Mesendoderm (in vitro differentiated cells): ENCODE measurements around the gene TMEM190.

Experiments used
- DNase-seq: peaks from one replicate; pipeline ENCODE4 v3.0.0; 2013
- H2AK5ac ChIP-seq: 2 replicates; pipeline ENCODE4 v1.6.1; 2013; ENCODE audit warnings: low read length, inconsistent platforms
- H2BK120ac ChIP-seq: 2 replicates; pipeline ENCODE4 v1.6.1; 2013; ENCODE audit warnings: low read depth, mild to moderate bottlenecking, low read length, moderate library complexity, mixed read lengths
- H2BK15ac ChIP-seq: replicated peaks from 2 replicates; pipeline ENCODE4 v1.6.1; 2013; ENCODE audit warnings: low read depth, mild to moderate bottlenecking, moderate library complexity
- H2BK5ac ChIP-seq: 2 replicates; pipeline ENCODE4 v1.6.1; 2013; ENCODE audit warnings: low read length, inconsistent platforms
- H3K18ac ChIP-seq: 2 replicates; pipeline ENCODE4 v1.6.1; 2013; ENCODE audit warnings: mild to moderate bottlenecking, low read length, mixed read lengths
- H3K23ac ChIP-seq: one replicate; pipeline ENCODE4 v1.6.1; 2013; ENCODE audit warnings: low read length
- H3K27ac ChIP-seq: 2 replicates; pipeline ENCODE4 v1.5.1; 2013; ENCODE audit warnings: low read depth, mild to moderate bottlenecking, inconsistent platforms, low read length, moderate library complexity
- H3K27me3 ChIP-seq: 2 replicates; pipeline ENCODE4 v1.6.1; 2013; ENCODE audit warnings: low read length, control low read depth, mild to moderate bottlenecking, inconsistent platforms; ENCODE audit not compliant: insufficient read depth, poor library complexity
- H3K36me3 ChIP-seq: 2 replicates; pipeline ENCODE4 v1.6.1; 2013; ENCODE audit warnings: low read length, inconsistent platforms; ENCODE audit not compliant: control insufficient read depth, insufficient read depth
- H3K4ac ChIP-seq: one replicate; pipeline ENCODE4 v1.6.1; 2013; ENCODE audit warnings: low read depth, mild to moderate bottlenecking, low read length, moderate library complexity
- H3K4me1 ChIP-seq: 2 replicates; pipeline ENCODE4 v1.6.1; 2013; ENCODE audit warnings: low read depth, low read length, inconsistent platforms; ENCODE audit not compliant: control insufficient read depth
- H3K4me2 ChIP-seq: 2 replicates; pipeline ENCODE4 v1.6.1; 2013; ENCODE audit warnings: low read length
- H3K4me3 ChIP-seq: 2 replicates; pipeline ENCODE4 v1.5.1; 2013; ENCODE audit warnings: mild to moderate bottlenecking, low read length
- H3K56ac ChIP-seq: one replicate; pipeline ENCODE4 v1.6.1; 2013; ENCODE audit warnings: low read length
- H3K79me1 ChIP-seq: 2 replicates; pipeline ENCODE4 v1.6.1; 2013; ENCODE audit warnings: low read length, inconsistent platforms
- H3K79me2 ChIP-seq: 2 replicates; pipeline ENCODE4 v1.6.1; 2013; ENCODE audit warnings: mild to moderate bottlenecking, low read length; ENCODE audit not compliant: control insufficient read depth, insufficient read depth
- H3K9ac ChIP-seq: 2 replicates; pipeline ENCODE4 v1.6.1; 2013; ENCODE audit warnings: low read length, inconsistent platforms
- H4K5ac ChIP-seq: one replicate; pipeline ENCODE4 v1.6.1; 2013; ENCODE audit warnings: low read length
- H4K8ac ChIP-seq: one replicate; pipeline ENCODE4 v1.6.1; 2013; ENCODE audit warnings: low read depth, mild to moderate bottlenecking, control low read depth, low read length, moderate library complexity
- WGBS: extraction: QIAGEN DNeasy Blood & Tissue Kit; methylation state at CpG from one replicate; pipeline ENCODE4 v1.1.7; 2013; ENCODE audit warnings: low lambda C conversion rate, missing lambda C conversion rate; ENCODE audit not compliant: insufficient coverage; ENCODE audit errors: extremely low coverage; 5-methylcytosine and 5-hydroxymethylcytosine counted together

TMEM190 gene

GRCh38 chr19:55426042-55426441 is 49.4 kb downstream of the TMEM190 start:
- Histone ChIP-seq H3K27me3 (no peaks in the 10 kb centered on the region), H4K5ac (no peak overlapping the region), H3K4me3 (no peak overlapping the region), H3K4ac (no peak overlapping the region), H3K36me3 (no peaks in the 10 kb centered on the region), H2BK5ac (no peak overlapping the region), H3K27ac (no peak overlapping the region), H3K56ac (no peak overlapping the region), H3K23ac (no peak overlapping the region), H2BK120ac (no peak overlapping the region), H2AK5ac (no peak overlapping the region), H3K18ac (no peak overlapping the region), H3K9ac (no peak overlapping the region), H2BK15ac (no peak overlapping the region), H3K4me2 (no peak overlapping the region), H3K79me2 (no peaks in the 10 kb centered on the region), H4K8ac (no peak overlapping the region), H3K4me1 (no peaks in the 10 kb centered on the region), H3K79me1 (no peaks in the 10 kb centered on the region)
- no CpG with 5 or more reads among the region's 2 CpGs for WGBS
- no peak for DNase-seq
